ENCODE data around the gene NPAS3. TPM values are rescaled to one million over a fixed set of nuclear protein-coding genes. Genes with fewer than 3 reads are reported as not detected.

NPAS3 gene
- total and polyA plus RNA-seq, 2 of the 8 experiments (the other 6 are each of a cell fraction or from before 2014, with no cell fraction given): 0.11 to 0.60 TPM

- no peak for TF ChIP-seq BACH1 (IDR thresholded peaks at IDR 0.05; ENCODE audit: low read length)
- TF ChIP-seq CTBP2 (IDR thresholded peaks at IDR 0.05; ENCODE audit: borderline replicate concordance, insufficient read depth, insufficient read length, low read length): no peak
- TF ChIP-seq TEAD4 (IDR thresholded peaks at IDR 0.05; ENCODE audit: low read depth, low read length): no peak
- TF ChIP-seq PHF8 (conservative IDR thresholded peaks at IDR 0.05; ENCODE audit: low read depth, low read length): no peak
- TF ChIP-seq SIN3A (conservative IDR thresholded peaks at IDR 0.05 in 1 of 2, IDR thresholded peaks at IDR 0.05 in 1 of 2; ENCODE audit: low read depth in 1 of 2, low read length in 2 of 2): no peak
- no peak for TF ChIP-seq FOSL1 (IDR thresholded peaks at IDR 0.05; ENCODE audit: insufficient read depth, low read depth, low read length)
- no peak for TF ChIP-seq RAD21 (IDR thresholded peaks at IDR 0.05 in 1 of 2, conservative IDR thresholded peaks at IDR 0.05 in 1 of 2; ENCODE audit: low read depth in 2 of 2, low read length in 2 of 2)
- TF ChIP-seq ASH2L (IDR thresholded peaks at IDR 0.05; ENCODE audit: low read length): no peak
- no peak for TF ChIP-seq SUZ12 (IDR thresholded peaks at IDR 0.05; ENCODE audit: low read length)
- no peak for TF ChIP-seq JUND (IDR thresholded peaks at IDR 0.05; ENCODE audit: low read length)
Observed at GRCh38 chr14:33430414-33431035, 491.8 kb downstream of the NPAS3 start (continued).

All from H1 (cell line).